Activated B cell treated with CpG ODN at 0.5 μM for 24 hours (primary cell): ENCODE data around the gene ADAT1. TPM values are rescaled to one million over a fixed set of nuclear protein-coding genes. Genes with fewer than 3 reads are reported as not detected.

Experiments
- ATAC-seq: fragments of 200-7000 bp; cut with Tn5 transposase; one replicate; pipeline ENCODE4 v1.10.0; 2021; ENCODE audit warnings: low read depth, mild to moderate bottlenecking, moderate library complexity
- CTCF ChIA-PET: fragments of 350-600 bp; sonication (Branson Sonifier 250); formaldehyde crosslinking; loops from one replicate; lab custom pipeline; 2021; ENCODE audit warnings: antibody characterized with exemption; lab: Charles Lee
- POLR2A ChIA-PET: fragments of 350-600 bp; sonication (Branson Sonifier 250); formaldehyde crosslinking; loops from one replicate; lab custom pipeline; 2021; ENCODE audit warnings: antibody characterized with exemption; lab: Charles Lee
- DNase-seq: peaks from one replicate; pipeline ENCODE4 v3.0.0; 2022
- H3K27ac Mint-ChIP-seq: one replicate; pipeline ENCODE4 v1.8.0; 2020; ENCODE audit warnings: mixed read lengths
- H3K27me3 Mint-ChIP-seq: one replicate; pipeline ENCODE4 v1.8.0; 2021; ENCODE audit warnings: mixed read lengths
- H3K36me3 Mint-ChIP-seq: one replicate; pipeline ENCODE4 v1.8.0; 2021; ENCODE audit warnings: low read depth, mixed read lengths
- H3K4me1 Mint-ChIP-seq: one replicate; pipeline ENCODE4 v1.8.0; 2021; ENCODE audit warnings: mixed read lengths
- H3K4me3 Mint-ChIP-seq: one replicate; pipeline ENCODE4 v1.8.0; 2020; ENCODE audit warnings: mild to moderate bottlenecking, mixed read lengths
- H3K9me3 Mint-ChIP-seq: one replicate; pipeline ENCODE4 v1.8.0; 2020; ENCODE audit warnings: mixed read lengths
- CTCF ChIP-seq: fragments of 200-600 bp; IDR thresholded peaks from one replicate; pipeline ENCODE4 v1.8.0; 2022; ENCODE audit warnings: antibody characterized with exemption, mild to moderate bottlenecking
- intact Hi-C: fragments of 100-400 bp; cut with micrococcal nuclease; formaldehyde crosslinking; loops from one replicate; pipeline ENCODE4 v1.15.1; 2024
- total RNA-seq: library from RNA; stranded (reverse); gene quantifications from 2 replicates; pipeline ENCODE4 v1.2.3, GENCODE V29; 2022

ADAT1 gene
- total RNA-seq, 1 donor from 2014 or later, result 57.2 TPM

- POLR2A ChIA-PET, result interaction anchor here (0.5 to 1.5 kb wide), 3 partner anchors 35 to 1105 kb away, joined by 3 read pairs; partner anchors contain the start of gene ADAT1
- DNase-seq (no peak), ATAC-seq (no peak)
- Mint-ChIP-seq H3K36me3 (peaks cover 60% of the 10 kb centered on the region), H3K27ac (no peak overlapping the region), H3K4me1 (peaks cover 14% of the 10 kb centered on the region), H3K9me3 (no peaks in the 10 kb centered on the region), H3K4me3 (no peak overlapping the region), H3K27me3 (no peaks in the 10 kb centered on the region)
- intact Hi-C loops, result no loop called here
- TF ChIP-seq CTCF, result no peak
- CTCF ChIA-PET, result no interaction called here
Measured at GRCh38 chr16:75658175-75658574, 35.1 kb upstream of the ADAT1 start.

GRCh38 chr16:75653922-75654321, 30.8 kb upstream of the ADAT1 start:
- peak overlapping the region; percentile 19 for H3K27ac Mint-ChIP-seq
- H3K4me3 Mint-ChIP-seq, result no peak overlapping the region
- CTCF ChIA-PET, result no interaction called here
- H3K9me3 Mint-ChIP-seq, result no peaks in the 10 kb centered on the region
- DNase-seq (no peak), ATAC-seq (no peak)
- no peak for TF ChIP-seq CTCF
- intact Hi-C loops, result no loop called here
- POLR2A ChIA-PET, result interaction anchor here (0.6 kb wide), 1 partner anchor 9 kb away, joined by 4 read pairs; no protein-coding TSS in a partner anchor
- H3K27me3 Mint-ChIP-seq, result no peaks in the 10 kb centered on the region
- peaks cover 57% of the 10 kb centered on the region for H3K36me3 Mint-ChIP-seq
- H3K4me1 Mint-ChIP-seq, result peaks cover 51% of the 10 kb centered on the region

- ATAC-seq, result peak; percentile 35
- intact Hi-C loops, result loop anchor here (1.0 to 5.0 kb wide), 4 partner anchors 116 to 1564 kb away; no protein-coding TSS in a partner anchor
- Mint-ChIP-seq H3K4me1 (peaks cover 73% of the 10 kb centered on the region), H3K9me3 (no peaks in the 10 kb centered on the region), H3K4me3 (peak overlapping the region; percentile 100), H3K36me3 (peaks cover 51% of the 10 kb centered on the region), H3K27me3 (no peaks in the 10 kb centered on the region), H3K27ac (peak overlapping the region; percentile 98)
- CTCF ChIA-PET, result interaction anchor here (0.9 to 3.2 kb wide), 7 partner anchors 26 to 537 kb away, joined by 3 to 15 read pairs (median 6); partner anchors contain the start of genes ADAT1 and TMEM170A
- peak; percentile 71 for DNase-seq
- TF ChIP-seq CTCF, result no peak
- POLR2A ChIA-PET, result interaction anchor here (0.6 to 4.7 kb wide), 20 partner anchors 10 to 1543 kb away, joined by 3 to 95 read pairs (median 6); partner anchors contain the start of genes ADAT1, CFDP1, GABARAPL2 and GLG1
Measured at GRCh38 chr16:75648265-75649076, 25.4 kb upstream of the ADAT1 start.

- Mint-ChIP-seq H3K9me3 (no peaks in the 10 kb centered on the region), H3K4me1 (peaks cover 65% of the 10 kb centered on the region), H3K27me3 (no peaks in the 10 kb centered on the region), H3K36me3 (peaks cover 55% of the 10 kb centered on the region), H3K4me3 (peak within 1 kb of the TSS; percentile 100), H3K27ac (peak within 1 kb of the TSS; percentile 98)
- ChIA-PET POLR2A (interaction anchor here (0.6 to 4.7 kb wide), 20 partner anchors 12 to 1544 kb away, joined by 3 to 95 read pairs (median 4); partner anchors contain the start of genes ADAT1, CFDP1, CHST6 and GABARAPL2), CTCF (interaction anchor here (0.9 to 2.9 kb wide), 7 partner anchors 25 to 537 kb away, joined by 3 to 11 read pairs (median 4); partner anchors contain the start of genes ADAT1 and TMEM170A)
- intact Hi-C loops, result loop anchor here (1.0 to 5.0 kb wide), 13 partner anchors 24 to 1565 kb away; partner anchors contain the start of genes ADAT1, CFDP1, GABARAPL2 and MON1B
- peak; percentile 92 for DNase-seq
- no peak for TF ChIP-seq CTCF
- ATAC-seq, result peak; percentile 86
Measured at GRCh38 chr16:75647492-75648264, 24.6 kb upstream of the ADAT1 start, which contains the start of the genes KARS1 and TERF2IP. Gene KARS1 (minus strand): TSS chr16:75647665. CDS start chr16:75647639, 26 bp downstream. Gene TERF2IP (plus strand): TSS chr16:75647773. CDS start chr16:75647883, 110 bp downstream.
